Right lobe of liver (tissue), 6 donors: ENCODE measurements around the gene FHL3. TPM values are rescaled to one million over a fixed set of nuclear protein-coding genes. Genes with fewer than 3 reads are reported as not detected.

Source experiments
- ATAC-seq, 4 donors: fragments of 200-7000 bp; cut with Tn5 transposase; one replicate each; pipeline ENCODE4 v1.9.1; 2020; ENCODE audit warnings: mild to moderate bottlenecking in 4 of 4, moderate library complexity in 4 of 4
- DNase-seq, 3 donors: peaks; one replicate each; pipeline ENCODE4 v3.0.0-alpha.2; 2020
- H3K27ac ChIP-seq, 3 donors: fragments of 200-600 bp; one replicate each; pipeline ENCODE4 v1.8.0; 2022
- H3K27me3 ChIP-seq, 2 donors: fragments of 200-600 bp; one replicate each; pipeline ENCODE4 v1.8.0; 2022
- H3K36me3 ChIP-seq, 4 donors: fragments of 200-600 bp; sonication (generic) in 1 of 4; one replicate each; pipeline versions ENCODE4 v1.5.1 to v1.8.0; 2017 to 2022; ENCODE audit warnings: control low read depth in 1 of 4
- H3K4me1 ChIP-seq, 4 donors: fragments of 200-600 bp; sonication (generic) in 1 of 4; one replicate each; pipeline versions ENCODE4 v1.5.1 to v1.8.0; 2017 to 2022; ENCODE audit warnings: control low read depth in 1 of 4
- H3K4me3 ChIP-seq, 3 donors: fragments of 200-600 bp; one replicate each; pipeline ENCODE4 v1.8.0; 2022
- H3K9me3 ChIP-seq, 4 donors: fragments of 200-600 bp; sonication (generic) in 1 of 4; one replicate each; pipeline versions ENCODE4 v1.5.1 to v1.8.0; 2017 to 2022; ENCODE audit warnings: control low read depth in 1 of 4
- CTCF ChIP-seq, 4 donors: fragments of 200-600 bp in 3 of 4; fragments of 450-650 bp in 1 of 4; IDR thresholded peaks; one replicate each; pipeline versions ENCODE4 v1.5.1 to v1.8.0; 2016 to 2022; ENCODE audit warnings: antibody characterized with exemption in 4 of 4, mild to moderate bottlenecking in 2 of 4
- POLR2A ChIP-seq: fragments of 450-650 bp; IDR thresholded peaks from one replicate; pipeline ENCODE4 v1.6.1; 2017; ENCODE audit warnings: antibody characterized with exemption, mild to moderate bottlenecking
- WGBS: methylation state at CpG from one replicate; pipeline ENCODE4 v1.1.6; 2018; ENCODE audit warnings: low coverage, low lambda C conversion rate; ENCODE audit not compliant: insufficient coverage; ENCODE audit errors: missing lambda C conversion rate; 5-methylcytosine and 5-hydroxymethylcytosine counted together
- intact Hi-C, 2 donors: fragments of 100-400 bp; cut with DNase I; formaldehyde crosslinking; loops; one replicate each; pipeline versions ENCODE4 v1.11.2 to v1.14.1; 2022
- total RNA-seq, 6 experiments: library from RNA; depleted of rRNA in 2 of 6; stranded (reverse); fragments of >200 nt in 2 of 6; fragmentation: NEBNext Ultra II Directional in 3 of 6; extraction: Animal tissue kit (Norgen Biotek cat#: 25700) in 3 of 6; gene quantifications; one replicate each; pipeline versions ENCODE4 v1.1.0 to v1.2.4, GENCODE V29; 2016 to 2023
- donor health status: DM: no; HTN: yes; CAD: no.
- donor health status: DM: no; HTN: no; CAD: no.
- donor health status: DM: no; HTN: no; CAD: no.
- donor health status: DM: no; HTN: yes; CAD: no.
- donor health status: DM: no; HTN: yes; CAD: no.

The FHL3 gene
- total RNA-seq, 6 experiments from 2014 or later = 1.3 to 7.1 (median 4.4) TPM

- Histone ChIP-seq H3K9me3 (no peaks in the 10 kb centered on the region), H3K4me3 (peak within 1 kb of the TSS; percentile 69 to 96 (median 78)), H3K36me3 (peaks cover 0 to 13% (median 2%) of the 10 kb centered on the region in 4 donors), H3K4me1 (peaks cover 0 to 21% (median 15%) of the 10 kb centered on the region in 4 donors), H3K27ac (peak within 1 kb of the TSS; percentile 66 to 79 (median 77)), H3K27me3 (no peaks in the 10 kb centered on the region)
- ATAC-seq = peak; percentile 96 to 98 (median 97)
- TF ChIP-seq CTCF (IDR thresholded peaks at IDR 0.05) (no peak), POLR2A (peak; percentile 73)
- DNase-seq = peak; percentile 92 to 96 (median 95)
- WGBS = under 1% methylated on average over 19 of the region's 49 CpGs
- intact Hi-C loops = no loop called here
These were observed 7.3 kb upstream of the FHL3 start, which contains the start of gene UTP11 for GRCh38 chr1:38012363-38013226. Gene UTP11, plus strand, starts transcription at chr1:38012734. Its CDS starts 69 bp downstream, at chr1:38012803.

- ATAC-seq (no peak), DNase-seq (no peak)
- Histone ChIP-seq H3K4me3 (no peak overlapping the region), H3K9me3 (no peaks in the 10 kb centered on the region), H3K36me3 (no peaks in the 10 kb centered on the region), H3K27me3 (no peaks in the 10 kb centered on the region), H3K4me1 (peaks cover 0 to 15% (median 8%) of the 10 kb centered on the region in 4 donors), H3K27ac (no peak overlapping the region)
- intact Hi-C loops = no loop called here
- no peak for TF ChIP-seq POLR2A
- TF ChIP-seq CTCF (IDR thresholded peaks at IDR 0.05) = no peak
- 93% methylated on average over 3 of the region's 6 CpGs for WGBS
These were observed 4.5 kb upstream of the FHL3 start for GRCh38 chr1:38009841-38010180.

- TF ChIP-seq CTCF (IDR thresholded peaks at IDR 0.05) = no peak
- no peak for TF ChIP-seq POLR2A
- H3K4me3 ChIP-seq = no peak overlapping the region
- no peak overlapping the region for H3K27ac ChIP-seq
- DNase-seq (no peak), ATAC-seq (no peak)
- intact Hi-C loops = no loop called here
- no peaks in the 10 kb centered on the region for H3K27me3 ChIP-seq
- H3K9me3 ChIP-seq = no peaks in the 10 kb centered on the region
- H3K36me3 ChIP-seq = no peaks in the 10 kb centered on the region
- H3K4me1 ChIP-seq = peaks cover 0 to 12% (median 8%) of the 10 kb centered on the region in 4 donors
- WGBS = 97% methylated on average over 3 of the region's 8 CpGs
These were observed 4.0 kb upstream of the FHL3 start for GRCh38 chr1:38009088-38009840.

GRCh38 chr1:38006008-38006828, 904 bp upstream of the FHL3 start:
- H3K9me3 ChIP-seq = no peaks in the 10 kb centered on the region
- DNase-seq (no peak), ATAC-seq (peak in 1 of 4 donors; percentile 6)
- intact Hi-C loops = no loop called here
- no peaks in the 10 kb centered on the region for H3K27me3 ChIP-seq
- H3K4me3 ChIP-seq = no peak overlapping the region
- WGBS = 47% methylated on average over 5 of the region's 12 CpGs
- H3K27ac ChIP-seq = peak overlapping the region in 1 of 3 donors; percentile 28
- no peaks in the 10 kb centered on the region for H3K4me1 ChIP-seq
- TF ChIP-seq POLR2A = no peak
- TF ChIP-seq CTCF (IDR thresholded peaks at IDR 0.05) = no peak
- no peaks in the 10 kb centered on the region for H3K36me3 ChIP-seq
